ENCODE measurements around the gene TBRG4. TPM values are rescaled to one million over a fixed set of nuclear protein-coding genes. Genes with fewer than 3 reads are reported as not detected.

TBRG4 gene
- polyA plus RNA-seq, 1 donor from 2014 or later = 52.8 TPM

GRCh38 chr7:45053401-45053800 is 58.1 kb downstream of the TBRG4 start:
- Histone ChIP-seq H3K27ac (ENCODE audit: low read length) (no peak overlapping the region), H3F3A (ENCODE audit: insufficient read depth, low read length, poor library complexity, severe bottlenecking) (no peaks in the 10 kb centered on the region), H3K9me3 (ENCODE audit: low read length) (no peaks in the 10 kb centered on the region), H3K79me2 (replicated peaks; ENCODE audit: insufficient read depth, low read length) (no peaks in the 10 kb centered on the region), H3K9ac (ENCODE audit: low read length) (no peak overlapping the region), H3K27me3 (ENCODE audit: insufficient read depth, low read depth, low read length) (no peaks in the 10 kb centered on the region), H3K36me3 (ENCODE audit: insufficient read depth, low read length) (no peaks in the 10 kb centered on the region), H2AFZ (ENCODE audit: low read depth, low read length) (no peak overlapping the region), H3K4me2 (ENCODE audit: low read length) (no peak overlapping the region), H4K20me1 (ENCODE audit: insufficient read depth) (no peaks in the 10 kb centered on the region), H3K9me2 (ENCODE audit: insufficient read depth, low read length) (no peaks in the 10 kb centered on the region), H3K4me3 (ENCODE audit: low read length) (no peak overlapping the region)
- TF ChIP-seq REST (IDR thresholded peaks at IDR 0.05; ENCODE audit: borderline replicate concordance) = no peak
- TF ChIP-seq SMC3 (conservative IDR thresholded peaks at IDR 0.05; ENCODE audit: poor library complexity) = no peak
- TF ChIP-seq RAD21 (conservative IDR thresholded peaks at IDR 0.05) = no peak
- TF ChIP-seq POLR2AphosphoS5 (IDR thresholded peaks at IDR 0.05) = no peak
- TF ChIP-seq MXI1 (conservative IDR thresholded peaks at IDR 0.05; ENCODE audit: poor library complexity, severe bottlenecking) = no peak
- TF ChIP-seq CTCF (IDR thresholded peaks at IDR 0.05; ENCODE audit: poor library complexity, severe bottlenecking) = no peak
- TF ChIP-seq EZH2 (IDR thresholded peaks at IDR 0.05; ENCODE audit: borderline replicate concordance, insufficient read depth, low read length, poor library complexity, severe bottlenecking) = no peak
- no peak for TF ChIP-seq TAF1 (IDR thresholded peaks at IDR 0.05; ENCODE audit: low read depth)

- no peaks in the 10 kb centered on the region for H3K9me3 ChIP-seq (ENCODE audit: low read length)
- no peak overlapping the region for H3K27ac ChIP-seq (ENCODE audit: low read length)
- no peak overlapping the region for H3K9ac ChIP-seq (ENCODE audit: low read length)
- H3K27me3 ChIP-seq (ENCODE audit: insufficient read depth, low read depth, low read length) = no peaks in the 10 kb centered on the region
- no peaks in the 10 kb centered on the region for H3F3A ChIP-seq (ENCODE audit: insufficient read depth, low read length, poor library complexity, severe bottlenecking)
- no peaks in the 10 kb centered on the region for H3K36me3 ChIP-seq (ENCODE audit: insufficient read depth, low read length)
- H2AFZ ChIP-seq (ENCODE audit: low read depth, low read length) = no peak overlapping the region
- H3K4me2 ChIP-seq (ENCODE audit: low read length) = no peak overlapping the region
- H3K4me3 ChIP-seq (ENCODE audit: low read length) = no peak overlapping the region
- H3K9me2 ChIP-seq (ENCODE audit: insufficient read depth, low read length) = no peaks in the 10 kb centered on the region
- no peaks in the 10 kb centered on the region for H4K20me1 ChIP-seq (ENCODE audit: insufficient read depth)
- no peak for TF ChIP-seq EZH2 (IDR thresholded peaks at IDR 0.05; ENCODE audit: borderline replicate concordance, insufficient read depth, low read length, poor library complexity, severe bottlenecking)
- TF ChIP-seq RAD21 (conservative IDR thresholded peaks at IDR 0.05) = no peak
- no peak for TF ChIP-seq MXI1 (conservative IDR thresholded peaks at IDR 0.05; ENCODE audit: poor library complexity, severe bottlenecking)
- TF ChIP-seq TAF1 (IDR thresholded peaks at IDR 0.05; ENCODE audit: low read depth) = no peak
- TF ChIP-seq SMC3 (conservative IDR thresholded peaks at IDR 0.05; ENCODE audit: poor library complexity) = no peak
- TF ChIP-seq REST (IDR thresholded peaks at IDR 0.05; ENCODE audit: borderline replicate concordance) = no peak
- no peak for TF ChIP-seq EP300 (conservative IDR thresholded peaks at IDR 0.05; ENCODE audit: poor library complexity, severe bottlenecking)
- no peak for TF ChIP-seq POLR2AphosphoS5 (IDR thresholded peaks at IDR 0.05)
- no peak for TF ChIP-seq CTCF (IDR thresholded peaks at IDR 0.05; ENCODE audit: poor library complexity, severe bottlenecking)
- H3K79me2 ChIP-seq (replicated peaks; ENCODE audit: insufficient read depth, low read length) = no peaks in the 10 kb centered on the region
These were observed 59.5 kb downstream of the TBRG4 start for GRCh38 chr7:45052011-45052410.
